NCI-H2081 treated with DMSO at 0.1 percent for 48 hours (cell line): Measurements from ENCODE around the gene NR2C1.
"Not testable (repeated sequence)": the region's sequence is repeated elsewhere in the genome, so short reads cannot be mapped to it uniquely, and the experiment has no call there.

Source experiments
- DNase-seq: peaks from one replicate; lab custom pipeline; 2025; lab: John Stamatoyannopoulos, UW

NR2C1 gene

DNA sequence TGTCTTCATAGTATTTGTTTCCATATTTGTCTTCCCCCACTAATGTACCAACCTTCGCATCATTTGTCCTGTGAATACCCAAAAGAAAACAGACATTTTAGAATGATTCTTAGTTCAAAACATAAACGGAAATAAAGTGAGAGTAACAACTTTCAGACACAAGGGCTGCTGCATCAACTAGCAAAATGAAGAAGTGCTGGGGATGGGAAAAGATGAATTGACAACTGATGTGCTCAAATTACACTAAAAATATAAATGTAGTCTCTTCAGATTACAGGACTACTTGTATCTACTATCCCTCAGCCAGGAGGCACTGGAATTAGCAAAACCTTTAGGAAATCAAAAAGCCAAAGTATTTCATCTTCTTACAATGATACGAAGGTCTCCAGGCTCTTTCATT lies 70.7 kb downstream of the NR2C1 start:
- DNase-seq, result no peak

DNA sequence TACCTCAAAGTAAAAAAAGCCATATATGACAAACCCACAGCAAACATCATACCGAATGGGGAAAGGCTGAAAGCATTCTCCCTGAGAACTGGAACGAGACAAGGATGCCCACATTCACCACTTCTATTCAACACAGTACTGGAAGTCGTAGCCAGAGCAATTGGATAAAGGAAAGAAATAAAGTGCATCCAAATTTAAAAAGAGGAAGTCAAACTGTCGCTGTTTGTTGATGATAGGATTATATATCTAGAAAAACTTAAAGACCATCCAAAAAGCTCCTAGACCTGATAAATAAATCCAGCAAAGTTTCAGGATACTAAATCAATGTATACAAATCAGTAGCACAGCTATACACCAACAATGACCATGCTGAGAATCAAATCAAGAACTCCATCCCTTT lies 75.1 kb downstream of the NR2C1 start:
- DNase-seq, result no peak

DNA sequence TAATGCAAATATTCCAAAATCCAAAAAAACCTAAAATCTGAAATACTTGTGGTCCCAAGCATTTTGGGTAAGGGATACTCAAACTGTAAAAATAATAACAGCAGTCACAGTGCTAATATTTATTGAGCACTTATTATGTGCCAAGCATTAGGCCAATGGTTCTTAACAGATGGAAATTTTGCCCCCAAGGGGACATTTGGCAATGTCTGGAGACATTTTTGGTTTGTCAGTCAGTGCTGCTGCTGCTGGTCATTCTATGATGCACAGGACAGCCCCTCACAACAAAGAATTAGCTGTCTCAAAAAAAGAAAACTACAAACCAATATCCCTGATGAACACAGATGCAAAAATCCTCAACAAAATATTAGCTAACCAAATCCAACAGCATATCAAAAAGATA lies 75.7 kb downstream of the NR2C1 start:
- no peak for DNase-seq

DNA sequence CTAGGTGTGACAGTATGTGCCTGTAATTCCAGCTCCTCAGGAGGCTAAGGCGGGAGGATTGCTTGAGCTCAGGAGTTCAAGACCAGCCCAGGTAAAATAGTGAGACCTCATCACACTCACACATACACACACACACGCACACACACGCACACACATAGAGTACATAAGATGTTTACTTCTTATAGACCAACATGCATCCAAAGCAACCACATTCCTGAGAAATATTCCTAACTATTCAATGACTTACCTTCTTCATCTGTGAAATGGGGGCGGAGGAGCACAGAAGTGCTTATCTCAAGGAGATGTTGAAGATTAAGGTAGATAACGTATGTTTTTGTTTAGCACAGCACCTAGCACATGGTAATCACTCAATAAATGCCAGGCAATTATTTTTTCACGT lies 76.4 kb downstream of the NR2C1 start:
- no peak for DNase-seq

- no peak for DNase-seq
Observed at GRCh38 chr12:94994312-94994711, 79.1 kb downstream of the NR2C1 start.

DNA sequence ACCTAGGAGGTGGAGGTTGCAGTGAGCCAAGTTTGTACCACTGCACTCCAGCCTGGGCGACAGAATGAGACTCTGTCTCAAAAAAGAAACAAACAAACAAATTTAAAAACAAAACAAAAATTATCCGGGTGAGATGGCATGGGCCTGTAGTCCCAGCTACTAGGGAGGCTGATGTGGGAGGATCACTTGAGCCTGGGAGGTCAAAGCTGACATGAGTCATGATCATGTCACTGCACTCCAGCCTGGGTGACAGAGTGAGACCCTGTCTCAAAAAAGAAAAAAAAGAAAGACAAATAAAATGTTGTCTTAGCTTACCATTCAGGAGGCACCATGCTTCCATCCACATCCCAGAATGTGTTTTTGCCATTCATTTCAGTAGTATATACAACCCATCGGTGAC lies 79.6 kb downstream of the NR2C1 start:
- DNase-seq, result not testable (repeated sequence)

- no peak for DNase-seq
Observed at GRCh38 chr12:94990222-94990621, 83.2 kb downstream of the NR2C1 start.

GRCh38 chr12:94988471-94988870 lies 84.9 kb downstream of the NR2C1 start:
- no peak for DNase-seq

- DNase-seq, result no peak
Observed at GRCh38 chr12:94987801-94988200, 85.6 kb downstream of the NR2C1 start.

GRCh38 chr12:94987076-94987669 lies 86.2 kb downstream of the NR2C1 start:
- no peak for DNase-seq

DNA sequence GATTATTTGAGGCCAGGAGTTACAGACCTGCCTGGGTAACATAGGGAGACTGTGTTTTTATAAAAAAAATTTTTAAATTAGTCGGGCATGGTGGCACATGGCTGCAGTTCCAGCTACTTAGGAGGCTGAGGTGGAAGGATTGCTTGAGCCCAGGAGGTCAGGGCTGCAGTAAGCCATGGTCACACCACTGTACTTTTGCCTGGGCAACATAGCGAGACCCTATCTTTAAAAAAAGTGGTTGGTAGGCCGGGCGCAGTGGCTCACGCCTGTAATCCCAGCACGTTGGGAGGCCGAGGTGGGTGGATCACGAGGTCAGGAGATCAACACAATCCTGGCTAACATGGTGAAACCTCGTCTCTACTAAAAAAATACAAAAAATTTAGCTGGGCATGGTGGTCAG lies 88.3 kb downstream of the NR2C1 start:
- DNase-seq, result not testable (repeated sequence)

DNA sequence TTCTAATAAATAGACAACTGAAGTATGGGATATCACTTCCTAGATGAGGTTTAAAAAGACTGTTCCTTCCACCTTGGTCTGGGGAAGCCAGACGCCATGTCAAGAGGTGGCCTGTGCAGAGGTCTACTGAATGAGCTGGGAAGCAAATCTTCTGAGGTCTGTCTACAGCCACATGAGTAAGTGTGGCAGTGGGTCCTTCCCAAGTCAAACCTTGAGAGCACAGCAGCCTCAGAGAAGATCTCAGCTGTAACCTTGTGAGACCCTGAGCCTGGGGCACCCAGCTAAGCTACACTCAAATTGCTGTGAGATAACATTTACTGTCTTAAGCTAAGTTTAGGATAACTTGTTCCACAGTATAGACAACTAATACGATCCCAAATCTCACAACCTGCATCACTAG lies 90.1 kb downstream of the NR2C1 start:
- DNase-seq, result no peak

GRCh38 chr12:94982456-94982855 lies 91.0 kb downstream of the NR2C1 start:
- DNase-seq, result no peak

DNA sequence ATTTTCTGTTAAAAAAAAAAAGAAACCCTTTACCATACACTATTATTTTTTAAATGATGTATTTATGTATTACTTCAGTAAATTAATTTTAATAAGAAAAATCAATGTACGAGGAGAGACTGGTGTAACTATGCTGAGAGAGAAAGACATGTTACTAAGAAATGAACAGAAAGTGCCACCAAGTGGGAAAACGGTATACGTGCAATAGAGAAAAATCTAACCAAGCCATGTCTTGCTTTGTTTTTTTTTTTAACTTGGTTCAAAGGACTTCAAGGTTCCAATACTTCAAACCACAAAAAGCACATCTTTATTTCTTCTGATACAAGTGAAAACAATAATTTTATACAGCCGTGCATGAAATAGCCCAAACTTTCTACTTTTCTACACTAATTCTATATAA lies 92.8 kb downstream of the NR2C1 start:
- no peak for DNase-seq

GRCh38 chr12:94979941-94980340 lies 93.5 kb downstream of the NR2C1 start:
- DNase-seq, result no peak

GRCh38 chr12:94977766-94978468 lies 95.5 kb downstream of the NR2C1 start:
- DNase-seq, result no peak

DNA sequence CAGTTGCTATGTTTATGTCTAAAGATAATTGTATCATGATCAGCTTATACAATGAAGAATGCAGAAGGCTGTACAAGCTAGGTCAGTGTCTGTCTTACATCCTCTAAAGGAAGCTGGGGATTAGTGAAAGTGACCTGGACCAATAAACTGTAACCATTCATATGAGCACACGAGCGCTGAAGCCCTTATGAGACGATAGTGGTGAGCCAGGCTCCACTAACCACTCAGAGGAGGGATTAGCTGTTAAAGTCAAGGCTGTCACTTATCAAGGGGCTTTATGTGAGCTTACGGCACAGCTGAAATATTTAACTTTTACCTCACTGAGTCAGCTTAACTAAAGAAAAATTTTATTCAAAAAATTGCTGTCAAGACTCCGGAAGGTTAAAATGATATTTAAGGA lies 100.2 kb downstream of the NR2C1 start:
- DNase-seq, result no peak

DNA sequence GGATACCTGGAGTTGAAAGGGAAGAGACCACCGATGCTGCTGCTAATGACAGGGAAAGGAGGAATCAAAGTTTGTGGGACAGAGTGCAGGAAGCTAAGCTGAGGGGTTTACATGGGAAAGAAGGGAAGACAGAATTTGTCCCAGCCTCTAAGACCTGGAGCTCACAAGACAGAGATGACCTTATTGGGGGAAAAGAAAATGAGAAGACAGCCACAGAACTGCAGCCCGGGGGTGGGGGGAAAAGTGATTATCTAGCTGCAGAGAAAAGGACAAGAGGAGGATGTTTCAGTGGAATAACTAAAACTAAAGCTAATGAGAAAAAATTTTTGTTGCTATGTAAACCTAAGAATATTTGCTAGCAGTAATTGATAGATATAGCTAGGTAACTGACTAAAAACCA lies 100.6 kb downstream of the NR2C1 start:
- DNase-seq, result no peak

GRCh38 chr12:94971923-94972322 lies 101.5 kb downstream of the NR2C1 start:
- DNase-seq, result no peak

DNA sequence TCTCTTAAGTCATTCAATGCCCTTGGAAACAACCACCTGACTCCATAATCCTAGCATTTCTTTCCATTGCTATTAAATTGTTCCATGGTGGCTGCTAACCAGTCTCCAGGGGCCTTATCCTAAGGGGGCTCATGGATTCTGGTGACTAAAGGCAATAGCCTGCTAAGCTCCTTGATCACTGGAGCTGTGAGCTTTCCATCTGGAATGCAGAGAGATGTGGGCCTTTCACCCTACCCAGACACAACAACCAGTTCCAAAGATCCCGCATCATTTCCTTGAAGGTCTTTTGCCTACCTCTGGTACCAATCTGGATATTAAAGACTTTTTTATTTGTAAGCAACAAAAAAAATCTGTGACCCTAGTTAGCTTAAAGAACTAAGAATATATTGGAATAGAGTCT lies 102.9 kb downstream of the NR2C1 start:
- DNase-seq, result no peak
